HEK293 (cell line): ENCODE results near the gene AKR7A2.

Source experiments
- CTCF ChIP-seq: fragments of 450-650 bp; formaldehyde crosslinking; IDR thresholded peaks from 2 replicates; pipeline ENCODE4 v1.5.1; 2016; ENCODE audit warnings: missing biosample characterization, missing genetic modification characterization
- KLF8 ChIP-seq: fragments of 450-650 bp; formaldehyde crosslinking; IDR thresholded peaks from 2 replicates; pipeline ENCODE4 v1.5.1; 2016; ENCODE audit warnings: missing biosample characterization, missing genetic modification characterization

GRCh38 chr1:19352839-19353238, 40.9 kb upstream of the AKR7A2 start:
- no peak for TF ChIP-seq CTCF (tag by site-specific recombination)
- no peak for TF ChIP-seq KLF8 (tag by site-specific recombination)
